ENCODE data around the gene LRMDA. TPM values are rescaled to one million over a fixed set of nuclear protein-coding genes. Genes with fewer than 3 reads are reported as not detected.

The LRMDA gene
- total and polyA plus RNA-seq, 2 of the 8 experiments (the other 6 are each of a cell fraction or from before 2014, with no cell fraction given): 0.86 to 2.8 TPM

DNA sequence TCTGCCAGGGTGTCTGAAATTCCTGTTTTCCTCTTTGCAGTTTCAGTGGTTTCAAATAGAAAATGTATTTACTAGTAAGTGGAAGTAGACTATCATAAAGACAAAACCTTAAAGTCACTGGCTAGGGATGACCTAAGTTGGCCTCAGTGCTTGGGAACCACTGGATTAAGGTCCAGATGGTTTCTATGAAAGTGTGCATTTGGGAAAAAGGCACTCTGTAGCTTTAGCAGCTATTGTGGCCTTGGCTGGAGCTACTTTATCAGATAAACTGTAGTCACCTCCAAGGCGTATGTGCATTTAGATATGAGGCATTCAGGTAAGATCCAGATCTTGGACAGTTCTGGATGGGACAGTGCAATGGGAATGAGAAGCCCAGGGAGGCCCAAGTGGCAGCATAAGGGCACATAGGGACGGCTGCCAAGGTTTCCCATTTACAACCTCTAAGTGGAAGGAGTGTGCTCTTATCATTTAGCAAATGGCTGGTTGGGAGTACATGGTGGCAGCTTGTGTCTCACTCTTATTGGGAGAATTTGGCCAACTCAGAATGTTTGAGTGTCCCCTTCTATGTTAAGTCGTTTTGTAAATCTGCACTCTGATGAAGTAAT is 185.6 kb downstream of the LRMDA start:
- Histone ChIP-seq H2BK20ac (ENCODE audit: low read length) (no peak overlapping the region), H2BK12ac (ENCODE audit: low read depth, low read length) (no peak overlapping the region), H3K4me2 (ENCODE audit: insufficient read depth in 1 of 2, low read depth in 2 of 2, low read length in 2 of 2) (no peak overlapping the region), H3K56ac (replicated peaks; ENCODE audit: insufficient read length, low read depth, low read length) (no peak overlapping the region), H2BK5ac (ENCODE audit: low read depth, low read length) (no peak overlapping the region), H2AFZ (ENCODE audit: low read length) (no peak overlapping the region), H3K79me2 (ENCODE audit: control insufficient read depth in 1 of 2, insufficient read depth in 2 of 2, low read length in 2 of 2) (no peaks in the 10 kb centered on the region), H3K23me2 (ENCODE audit: low read depth, low read length) (no peaks in the 10 kb centered on the region), H2BK120ac (replicated peaks; ENCODE audit: low read depth, low read length) (no peak overlapping the region), H3K18ac (ENCODE audit: extremely low read depth, low read length) (no peak overlapping the region), H3K4me3 (ENCODE audit: extremely low read depth in 1 of 4, insufficient read depth in 2 of 4, low read depth in 3 of 4, low read length in 4 of 4) (no peak overlapping the region), H3K79me1 (ENCODE audit: low read depth, low read length) (no peaks in the 10 kb centered on the region), H3K9me3 (ENCODE audit: insufficient read depth in 2 of 2, low read depth in 1 of 2, low read length in 1 of 2) (no peaks in the 10 kb centered on the region), H3K36me3 (ENCODE audit: control insufficient read depth in 2 of 4, insufficient read depth in 4 of 4, low read length in 3 of 4) (no peaks in the 10 kb centered on the region), H4K5ac (ENCODE audit: insufficient read length, low read depth, low read length) (no peak overlapping the region), H3K9ac (replicated peaks in 1 of 4; ENCODE audit: extremely low read depth in 1 of 4, low read depth in 3 of 4, low read length in 3 of 4) (no peak overlapping the region), H3K14ac (ENCODE audit: insufficient read length) (no peak overlapping the region), H3K27me3 (replicated peaks in 1 of 4; ENCODE audit: control insufficient read depth in 3 of 4, extremely low read depth in 1 of 4, insufficient read depth in 3 of 4, low read length in 3 of 4) (no peaks in the 10 kb centered on the region), H4K20me1 (replicated peaks in 1 of 2; ENCODE audit: control insufficient read depth in 1 of 2, insufficient read depth in 2 of 2, low read length in 2 of 2) (no peaks in the 10 kb centered on the region), H3K27ac (ENCODE audit: low read depth, low read length) (no peak overlapping the region), H3K4me1 (replicated peaks in 1 of 4; ENCODE audit: control insufficient read depth in 3 of 4, insufficient read depth in 4 of 4, low read length in 3 of 4) (0 out of 7 replicates have a peak, but pooled peaks cover 0 to 2% (median 0%) of the 10 kb centered on the region in 4 experiments), H3K4ac (replicated peaks; ENCODE audit: insufficient read length, low read depth, low read length) (no peak overlapping the region), H2AK5ac (ENCODE audit: low read depth, low read length) (no peak overlapping the region), H3K23ac (ENCODE audit: insufficient read length) (no peak overlapping the region), H2BK15ac (ENCODE audit: low read length) (no peak overlapping the region), H4K91ac (replicated peaks; ENCODE audit: insufficient read length, low read length) (no peak overlapping the region), H4K8ac (ENCODE audit: extremely low read depth, insufficient read depth, low read length) (no peak overlapping the region)
- DNase-seq (ENCODE audit: low read depth in 1 of 2, low spot score in 2 of 2) (no peak), FAIRE-seq (no peak)
- WGBS, 2 experiments (ENCODE audit: extremely low coverage in 1 of 2, insufficient coverage in 1 of 2, insufficient read length in 1 of 2, insufficient replicate concordance in 2 of 2, low coverage in 1 of 2, low lambda C conversion rate in 2 of 2, missing lambda C conversion rate in 1 of 2): 83% methylated on average over 3 of the region's 3 CpGs; no CpG with 5 or more reads in 1 of the 2 experiments
- ChIA-PET CTCF (ENCODE audit: partially characterized antibody) (interaction anchor here (0.5 to 0.8 kb wide), 2 partner anchors 24 to 845 kb away, joined by 3 read pairs; no protein-coding TSS in a partner anchor), POLR2A (ENCODE audit: partially characterized antibody) (no interaction called here)
- TF ChIP-seq, protein P1, sequence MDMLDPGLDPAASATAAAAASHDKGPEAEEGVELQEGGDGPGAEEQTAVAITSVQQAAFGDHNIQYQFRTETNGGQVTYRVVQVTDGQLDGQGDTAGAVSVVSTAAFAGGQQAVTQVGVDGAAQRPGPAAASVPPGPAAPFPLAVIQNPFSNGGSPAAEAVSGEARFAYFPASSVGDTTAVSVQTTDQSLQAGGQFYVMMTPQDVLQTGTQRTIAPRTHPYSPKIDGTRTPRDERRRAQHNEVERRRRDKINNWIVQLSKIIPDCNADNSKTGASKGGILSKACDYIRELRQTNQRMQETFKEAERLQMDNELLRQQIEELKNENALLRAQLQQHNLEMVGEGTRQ (IDR thresholded peaks at IDR 0.05; ENCODE audit: low read length): no peak
- TF ChIP-seq CHD2 (IDR thresholded peaks at IDR 0.05; ENCODE audit: low read length): no peak
- no peak for TF ChIP-seq BRCA1 (IDR thresholded peaks at IDR 0.05; ENCODE audit: low read depth, low read length)
- TF ChIP-seq RBBP5 (IDR thresholded peaks at IDR 0.05; ENCODE audit: borderline replicate concordance, low read depth, low read length): no peak
- TF ChIP-seq SP2 (IDR thresholded peaks at IDR 0.05; ENCODE audit: low read length): no peak
- TF ChIP-seq FOSL1 (IDR thresholded peaks at IDR 0.05; ENCODE audit: insufficient read depth, low read depth, low read length): no peak
- no peak for TF ChIP-seq BACH1 (IDR thresholded peaks at IDR 0.05; ENCODE audit: low read length)
- TF ChIP-seq TAF7 (optimal IDR thresholded peaks at IDR 0.05; ENCODE audit: borderline replicate concordance, low read depth, low read length): no peak
